Effector memory CD4-positive, alpha-beta T cell (primary cell): ENCODE data around the gene PIK3R4.

Experiments used
- DNase-seq, 3 donors: peaks; one replicate each; pipeline ENCODE4 v3.0.0-alpha.2; 2020
- H3K27ac ChIP-seq: 2 replicates; pipeline ENCODE4 v1.7.0; 2013; ENCODE audit warnings: mild to moderate bottlenecking, low read length, moderate library complexity; ENCODE audit not compliant: insufficient read depth, poor library complexity, severe bottlenecking
- H3K27me3 ChIP-seq: replicated peaks from 2 replicates; pipeline ENCODE4 v1.7.0; 2013; ENCODE audit warnings: mild to moderate bottlenecking, low read length; ENCODE audit not compliant: insufficient read depth, control insufficient read depth, poor library complexity, severe bottlenecking
- H3K36me3 ChIP-seq: 2 replicates; pipeline ENCODE4 v1.7.0; 2013; ENCODE audit warnings: mild to moderate bottlenecking, low read length, moderate library complexity; ENCODE audit not compliant: control insufficient read depth, insufficient read depth
- H3K4me1 ChIP-seq: 2 replicates; pipeline ENCODE4 v1.7.0; 2013; ENCODE audit warnings: low read length, mild to moderate bottlenecking; ENCODE audit not compliant: control insufficient read depth, insufficient read depth, poor library complexity, severe bottlenecking
- H3K4me3 ChIP-seq: 2 replicates; pipeline ENCODE4 v1.7.0; 2013; ENCODE audit warnings: low read length, low read depth, mild to moderate bottlenecking; ENCODE audit not compliant: insufficient read depth, poor library complexity, severe bottlenecking
- H3K9me3 ChIP-seq: 2 replicates; pipeline ENCODE4 v1.7.0; 2013; ENCODE audit warnings: mild to moderate bottlenecking, low read length, moderate library complexity; ENCODE audit not compliant: control insufficient read depth

PIK3R4 gene

GRCh38 chr3:130693314-130693713 lies 53.3 kb downstream of the PIK3R4 start:
- H3K27ac ChIP-seq = no peak overlapping the region
- H3K4me3 ChIP-seq = no peak overlapping the region
- peaks cover 14% of the 10 kb centered on the region for H3K36me3 ChIP-seq
- DNase-seq = no peak
- no peaks in the 10 kb centered on the region for H3K4me1 ChIP-seq
- no peaks in the 10 kb centered on the region for H3K27me3 ChIP-seq
- H3K9me3 ChIP-seq = no peaks in the 10 kb centered on the region

- no peak overlapping the region for H3K4me3 ChIP-seq
- H3K27ac ChIP-seq = no peak overlapping the region
- H3K9me3 ChIP-seq = no peaks in the 10 kb centered on the region
- no peaks in the 10 kb centered on the region for H3K4me1 ChIP-seq
- H3K27me3 ChIP-seq = no peaks in the 10 kb centered on the region
- DNase-seq = no peak
- H3K36me3 ChIP-seq = peaks cover 14% of the 10 kb centered on the region
Observed at GRCh38 chr3:130692455-130692854, 54.2 kb downstream of the PIK3R4 start.

GRCh38 chr3:130688697-130689470 lies 57.7 kb downstream of the PIK3R4 start:
- Histone ChIP-seq H3K4me1 (no peaks in the 10 kb centered on the region), H3K36me3 (peaks cover 18% of the 10 kb centered on the region)
- DNase-seq = no peak

GRCh38 chr3:130688015-130688688 lies 58.5 kb downstream of the PIK3R4 start:
- H3K36me3 ChIP-seq = peaks cover 26% of the 10 kb centered on the region

More at GRCh38 chr3:130688697-130689470, 57.7 kb downstream of the PIK3R4 start:
- Histone ChIP-seq H3K4me3 (no peak overlapping the region), H3K9me3 (no peaks in the 10 kb centered on the region), H3K27me3 (no peaks in the 10 kb centered on the region), H3K27ac (no peak overlapping the region)

GRCh38 chr3:130687327-130687726 lies 59.3 kb downstream of the PIK3R4 start:
- Histone ChIP-seq H3K27me3 (no peaks in the 10 kb centered on the region), H3K4me1 (no peaks in the 10 kb centered on the region), H3K4me3 (no peak overlapping the region), H3K27ac (no peak overlapping the region), H3K36me3 (peaks cover 32% of the 10 kb centered on the region), H3K9me3 (no peaks in the 10 kb centered on the region)
- no peak for DNase-seq

More at GRCh38 chr3:130688015-130688688, 58.5 kb downstream of the PIK3R4 start:
- Histone ChIP-seq H3K4me3 (no peak overlapping the region), H3K4me1 (no peaks in the 10 kb centered on the region), H3K27me3 (no peaks in the 10 kb centered on the region), H3K9me3 (no peaks in the 10 kb centered on the region), H3K27ac (no peak overlapping the region)
- no peak for DNase-seq

- no peak overlapping the region for H3K4me3 ChIP-seq
- no peaks in the 10 kb centered on the region for H3K9me3 ChIP-seq
- no peak for DNase-seq
- H3K27me3 ChIP-seq = no peaks in the 10 kb centered on the region
- no peaks in the 10 kb centered on the region for H3K4me1 ChIP-seq
- H3K36me3 ChIP-seq = peaks cover 37% of the 10 kb centered on the region
- no peak overlapping the region for H3K27ac ChIP-seq
Observed at GRCh38 chr3:130686833-130687232, 59.8 kb downstream of the PIK3R4 start.

DNA sequence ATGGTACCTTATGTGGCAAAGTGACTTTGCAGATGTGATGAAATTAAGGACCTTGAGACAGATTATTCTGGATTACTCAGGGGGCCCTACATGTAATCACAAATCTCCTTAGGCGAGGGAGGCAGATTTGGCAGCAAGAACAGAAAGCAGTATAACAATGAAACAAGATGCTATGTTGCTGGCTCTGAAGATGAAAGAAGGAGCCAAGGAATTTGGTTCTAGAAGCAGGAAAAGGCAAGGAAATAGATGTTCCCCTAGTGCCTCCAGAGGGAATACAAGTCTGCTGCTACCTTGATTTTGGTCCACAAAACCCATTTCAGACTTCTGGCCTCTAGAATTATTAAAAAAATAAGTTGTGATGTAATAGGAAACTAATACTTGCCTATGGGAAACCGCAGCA lies 64.5 kb downstream of the PIK3R4 start:
- no peaks in the 10 kb centered on the region for H3K4me1 ChIP-seq
- no peak overlapping the region for H3K4me3 ChIP-seq
- no peaks in the 10 kb centered on the region for H3K9me3 ChIP-seq
- DNase-seq = no peak
- peaks cover 48% of the 10 kb centered on the region for H3K36me3 ChIP-seq
- H3K27ac ChIP-seq = no peak overlapping the region
- no peaks in the 10 kb centered on the region for H3K27me3 ChIP-seq

DNA sequence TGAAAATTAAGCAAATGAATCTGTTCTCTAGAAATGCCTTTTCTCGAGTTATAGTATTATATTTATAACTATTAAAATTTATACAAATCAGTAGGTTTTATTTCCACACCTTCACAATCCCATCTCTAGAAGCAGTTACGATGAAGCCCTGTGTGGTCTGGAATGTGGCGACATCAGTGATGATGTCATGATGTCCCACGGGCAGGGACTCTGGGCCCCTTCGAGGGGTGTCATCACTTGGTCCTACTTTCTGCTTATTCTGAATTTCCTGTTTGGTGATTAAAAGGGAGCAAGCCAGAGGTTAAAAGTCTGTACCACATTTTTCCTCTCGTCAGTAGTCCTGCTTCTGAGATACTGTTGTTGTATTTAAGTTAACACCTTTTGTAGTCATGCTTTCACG lies 67.4 kb downstream of the PIK3R4 start:
- H3K4me3 ChIP-seq = no peak overlapping the region
- no peak for DNase-seq
- H3K36me3 ChIP-seq = peaks cover 44% of the 10 kb centered on the region
- no peaks in the 10 kb centered on the region for H3K9me3 ChIP-seq
- H3K27me3 ChIP-seq = no peaks in the 10 kb centered on the region
- H3K4me1 ChIP-seq = no peaks in the 10 kb centered on the region
- no peak overlapping the region for H3K27ac ChIP-seq

GRCh38 chr3:130677343-130677742 lies 69.3 kb downstream of the PIK3R4 start:
- Histone ChIP-seq H3K36me3 (peaks cover 31% of the 10 kb centered on the region), H3K27ac (no peak overlapping the region), H3K4me3 (no peak overlapping the region), H3K9me3 (no peaks in the 10 kb centered on the region), H3K4me1 (no peaks in the 10 kb centered on the region), H3K27me3 (no peaks in the 10 kb centered on the region)
- no peak for DNase-seq

- DNase-seq = no peak
- no peaks in the 10 kb centered on the region for H3K36me3 ChIP-seq
- no peaks in the 10 kb centered on the region for H3K9me3 ChIP-seq
- no peak overlapping the region for H3K27ac ChIP-seq
- H3K4me1 ChIP-seq = no peaks in the 10 kb centered on the region
- no peaks in the 10 kb centered on the region for H3K27me3 ChIP-seq
- H3K4me3 ChIP-seq = no peak overlapping the region
Observed at GRCh38 chr3:130671545-130672312, 74.9 kb downstream of the PIK3R4 start.
